Tibial nerve (tissue), 4 donors: ENCODE measurements around the gene AMPD3. TPM values are rescaled to one million over a fixed set of nuclear protein-coding genes. Genes with fewer than 3 reads are reported as not detected.

ENCODE experiments used
- DNase-seq, 2 donors: peaks; one replicate each; pipeline ENCODE4 v3.0.0-alpha.2; 2019; ENCODE audit warnings: low spot score in 2 of 2
- H3K27ac ChIP-seq, 4 donors: fragments of 200-600 bp; sonication (generic) in 3 of 4; one replicate each; pipeline ENCODE4 v1.5.1; 2017 to 2019; ENCODE audit warnings: mild to moderate bottlenecking in 1 of 4
- H3K27me3 ChIP-seq, 2 donors: fragments of 200-600 bp; sonication (generic) in 1 of 2; one replicate each; pipeline versions ENCODE4 v1.5.1 to v1.6.0; 2017 to 2019
- H3K36me3 ChIP-seq, 3 donors: fragments of 200-600 bp; sonication (generic); one replicate each; pipeline ENCODE4 v1.5.1; 2018 to 2019
- H3K4me1 ChIP-seq, 4 donors: fragments of 200-600 bp; sonication (generic) in 3 of 4; one replicate each; pipeline ENCODE4 v1.5.1; 2017 to 2019
- H3K4me3 ChIP-seq, 4 donors: fragments of 200-600 bp; sonication (generic) in 3 of 4; one replicate each; pipeline ENCODE4 v1.5.1; 2017 to 2019; ENCODE audit warnings: mild to moderate bottlenecking in 1 of 4, moderate library complexity in 1 of 4
- H3K9me3 ChIP-seq, 4 donors: fragments of 200-600 bp; sonication (generic) in 3 of 4; one replicate each; pipeline ENCODE4 v1.5.1; 2017 to 2019
- EP300 ChIP-seq, 2 donors: sonication (generic); formaldehyde crosslinking; IDR thresholded peaks; one replicate each; pipeline ENCODE4 v1.6.1; 2017; ENCODE audit warnings: antibody characterized with exemption in 2 of 2, mild to moderate bottlenecking in 1 of 2
- POLR2A ChIP-seq, 2 donors: fragments of 450-650 bp; IDR thresholded peaks; one replicate each; pipeline ENCODE4 v1.6.1; 2017; ENCODE audit warnings: antibody characterized with exemption in 2 of 2, mild to moderate bottlenecking in 2 of 2, moderate library complexity in 2 of 2
- WGBS, 2 donors: methylation state at CpG; one replicate each; pipeline ENCODE4 v1.1.5; 2018; 5-methylcytosine and 5-hydroxymethylcytosine counted together
- total RNA-seq, 4 donors: library from RNA; depleted of rRNA; stranded (reverse); fragments of >200 nt; gene quantifications; one replicate each; pipeline ENCODE4 v1.1.0, GENCODE V29; 2016
- TF ChIP-seq, protein P1 (sequence below), 5 experiments: fragments of 200-600 bp in 3 of 5; fragments of 450-650 bp in 2 of 5; sonication (generic) in 3 of 5; IDR thresholded peaks; one replicate each; pipeline ENCODE4 v1.5.1; 2016 to 2019; ENCODE audit warnings: antibody characterized with exemption in 5 of 5, mild to moderate bottlenecking in 3 of 5, moderate library complexity in 2 of 5

AMPD3 gene
- total RNA-seq, 4 donors from 2014 or later: 1.0 to 8.7 (median 3.7) TPM

DNA sequence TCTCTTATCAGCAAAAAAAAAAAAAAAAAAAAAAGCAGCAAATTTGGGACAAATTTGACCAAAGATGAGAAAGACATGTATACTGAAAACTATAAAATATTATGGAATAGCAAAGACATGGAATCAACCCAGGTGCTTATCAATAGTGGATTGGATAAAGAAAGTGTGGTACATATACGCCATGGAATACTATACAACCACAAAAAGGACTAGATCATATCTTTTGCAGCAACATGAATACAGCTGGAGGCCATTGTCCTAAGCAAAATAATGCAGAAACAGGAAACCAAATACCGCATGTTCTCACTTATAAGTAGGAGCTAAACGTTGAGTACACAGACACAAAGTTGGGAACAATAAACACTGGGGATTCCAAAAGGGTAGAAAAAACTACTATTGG, 87.7 kb downstream of the AMPD3 start:
- Histone ChIP-seq H3K36me3 (no peaks in the 10 kb centered on the region), H3K27ac (no peak overlapping the region), H3K4me1 (peaks cover 0 to 29% (median 7%) of the 10 kb centered on the region in 4 donors), H3K27me3 (no peaks in the 10 kb centered on the region), H3K4me3 (no peak overlapping the region), H3K9me3 (no peaks in the 10 kb centered on the region)
- TF ChIP-seq, protein P1, sequence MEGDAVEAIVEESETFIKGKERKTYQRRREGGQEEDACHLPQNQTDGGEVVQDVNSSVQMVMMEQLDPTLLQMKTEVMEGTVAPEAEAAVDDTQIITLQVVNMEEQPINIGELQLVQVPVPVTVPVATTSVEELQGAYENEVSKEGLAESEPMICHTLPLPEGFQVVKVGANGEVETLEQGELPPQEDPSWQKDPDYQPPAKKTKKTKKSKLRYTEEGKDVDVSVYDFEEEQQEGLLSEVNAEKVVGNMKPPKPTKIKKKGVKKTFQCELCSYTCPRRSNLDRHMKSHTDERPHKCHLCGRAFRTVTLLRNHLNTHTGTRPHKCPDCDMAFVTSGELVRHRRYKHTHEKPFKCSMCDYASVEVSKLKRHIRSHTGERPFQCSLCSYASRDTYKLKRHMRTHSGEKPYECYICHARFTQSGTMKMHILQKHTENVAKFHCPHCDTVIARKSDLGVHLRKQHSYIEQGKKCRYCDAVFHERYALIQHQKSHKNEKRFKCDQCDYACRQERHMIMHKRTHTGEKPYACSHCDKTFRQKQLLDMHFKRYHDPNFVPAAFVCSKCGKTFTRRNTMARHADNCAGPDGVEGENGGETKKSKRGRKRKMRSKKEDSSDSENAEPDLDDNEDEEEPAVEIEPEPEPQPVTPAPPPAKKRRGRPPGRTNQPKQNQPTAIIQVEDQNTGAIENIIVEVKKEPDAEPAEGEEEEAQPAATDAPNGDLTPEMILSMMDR (IDR thresholded peaks at IDR 0.05): no peak
- no peak for TF ChIP-seq POLR2A (IDR thresholded peaks at IDR 0.05)
- TF ChIP-seq EP300 (IDR thresholded peaks at IDR 0.05): no peak
- 94% methylated on average over 3 of the region's 3 CpGs for WGBS, 2 donors
- DNase-seq: no peak

DNA sequence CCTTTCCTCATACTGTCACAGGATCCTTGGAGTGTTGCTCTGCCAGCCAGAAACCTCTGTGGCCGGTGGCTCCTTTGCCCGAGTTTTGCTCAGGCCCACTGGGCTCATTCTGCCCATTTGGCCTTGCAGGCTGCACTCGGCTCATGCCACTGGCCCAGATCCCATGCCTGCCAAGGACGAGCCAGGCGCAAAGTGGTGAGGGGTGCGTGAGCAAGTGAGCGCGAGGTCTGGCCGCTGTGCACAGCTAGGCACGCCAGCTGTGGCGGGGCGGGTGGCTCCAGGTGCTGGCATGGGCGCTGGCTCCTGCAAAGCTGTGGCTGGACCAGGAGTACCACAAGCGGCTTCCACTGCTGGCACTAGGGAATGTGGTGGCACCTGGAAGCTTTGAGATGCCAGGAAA, 88.7 kb downstream of the AMPD3 start:
- Histone ChIP-seq H3K27me3 (no peaks in the 10 kb centered on the region), H3K4me1 (peaks cover 0 to 23% (median 7%) of the 10 kb centered on the region in 4 donors), H3K27ac (no peak overlapping the region), H3K9me3 (no peaks in the 10 kb centered on the region), H3K36me3 (no peaks in the 10 kb centered on the region), H3K4me3 (no peak overlapping the region)
- no peak for DNase-seq
- WGBS, 2 donors: 98% methylated on average over 11 to 14 of the region's 14 CpGs
- no peak for TF ChIP-seq EP300 (IDR thresholded peaks at IDR 0.05)
- no peak for TF ChIP-seq POLR2A (IDR thresholded peaks at IDR 0.05)
- TF ChIP-seq, protein P1 (IDR thresholded peaks at IDR 0.05): no peak

DNA sequence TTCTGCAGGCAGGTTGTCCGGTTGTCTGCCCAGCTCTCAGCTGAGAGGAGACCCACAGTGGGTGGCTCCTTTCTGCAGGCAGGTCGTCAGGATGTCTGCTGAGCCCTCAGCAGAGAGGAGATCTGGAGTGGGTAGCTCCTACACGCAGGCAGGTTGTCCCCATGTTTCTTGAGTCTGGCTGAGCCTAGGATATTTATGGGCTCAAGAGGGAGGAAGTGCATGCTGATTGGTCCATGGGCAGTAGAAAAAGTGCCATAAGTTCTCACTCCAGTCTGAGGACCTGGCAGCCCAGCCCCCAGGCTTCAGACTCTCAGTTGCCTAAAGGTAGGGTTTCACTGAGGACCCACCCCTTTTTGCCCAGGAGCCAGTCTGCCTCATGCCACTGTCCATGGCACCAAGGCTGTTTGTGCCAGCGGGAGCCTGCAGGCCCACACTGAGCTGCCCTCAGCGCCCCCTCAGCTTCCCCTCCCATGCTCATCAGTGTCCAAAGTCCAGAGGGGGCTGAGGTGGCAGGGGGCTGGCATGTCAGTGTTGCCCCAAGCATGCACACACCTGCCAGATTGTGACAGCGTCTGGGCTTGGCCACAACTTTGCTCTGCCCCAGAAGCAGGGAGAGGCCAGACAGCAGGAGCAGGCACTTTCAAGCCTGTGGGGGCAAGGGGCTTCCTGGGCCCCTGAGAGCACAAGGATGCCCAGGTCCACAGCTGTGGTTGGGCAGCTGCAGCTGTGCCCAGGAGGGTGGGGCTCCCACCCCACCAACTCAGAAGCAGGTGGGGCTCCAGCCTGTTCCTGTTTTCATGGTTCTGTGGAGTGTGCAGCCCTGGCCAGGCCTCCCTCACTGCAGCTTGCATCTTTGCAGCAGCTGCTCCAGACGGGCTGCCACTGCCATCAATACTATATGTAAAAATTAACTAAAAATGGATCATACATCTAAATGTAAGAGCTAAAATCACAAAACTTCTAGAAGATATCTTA, 89.7 kb downstream of the AMPD3 start:
- 75 to 85% methylated on average over 6 to 7 of the region's 7 CpGs for WGBS, 2 donors
- no peak overlapping the region for H3K4me3 ChIP-seq
- H3K4me1 ChIP-seq: peaks cover 0 to 13% (median 5%) of the 10 kb centered on the region in 4 donors
- H3K36me3 ChIP-seq: no peaks in the 10 kb centered on the region
- no peak overlapping the region for H3K27ac ChIP-seq
- no peaks in the 10 kb centered on the region for H3K27me3 ChIP-seq
- DNase-seq: no peak
- TF ChIP-seq POLR2A (IDR thresholded peaks at IDR 0.05) (no peak), EP300 (IDR thresholded peaks at IDR 0.05) (no peak)
- TF ChIP-seq, protein P1 (IDR thresholded peaks at IDR 0.05): no peak
- no peaks in the 10 kb centered on the region for H3K9me3 ChIP-seq

DNA sequence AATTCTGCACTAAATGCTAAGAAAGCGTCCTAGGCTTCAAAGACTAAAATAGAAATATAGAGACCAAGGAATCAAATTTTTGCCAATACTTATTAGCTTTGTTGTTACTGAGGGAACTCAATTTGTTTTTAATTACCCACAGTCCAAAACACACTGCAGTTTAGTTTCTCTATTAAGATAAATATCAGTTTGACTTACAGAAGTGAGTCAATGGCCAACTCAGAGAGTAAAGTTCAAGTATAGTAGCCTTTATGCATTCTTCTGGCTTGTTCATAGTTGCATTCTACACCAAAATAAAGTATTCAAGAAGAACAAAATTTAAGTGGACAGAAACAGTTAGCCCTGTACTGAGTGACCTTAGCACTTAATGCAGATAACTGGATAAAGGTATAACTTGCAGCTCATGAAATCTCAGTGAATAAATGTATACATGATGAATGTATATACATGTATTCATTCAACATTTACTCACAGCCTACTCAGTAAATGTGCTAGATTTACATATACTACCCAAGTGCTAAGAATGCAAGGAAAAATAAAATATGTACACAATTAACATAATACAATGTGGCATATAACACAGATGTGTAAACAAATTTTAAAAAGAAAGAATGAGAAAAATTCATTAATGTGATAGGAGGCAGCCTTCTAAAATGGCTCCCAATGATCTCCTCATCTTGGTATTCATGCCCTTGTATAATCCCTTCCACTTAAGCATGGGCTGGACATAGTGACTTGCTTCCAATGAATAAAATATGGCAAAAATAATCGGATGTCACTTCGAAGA, 95.6 kb downstream of the AMPD3 start:
- no peaks in the 10 kb centered on the region for H3K27me3 ChIP-seq
- no peak for DNase-seq
- no peaks in the 10 kb centered on the region for H3K36me3 ChIP-seq
- TF ChIP-seq POLR2A (IDR thresholded peaks at IDR 0.05) (no peak), EP300 (IDR thresholded peaks at IDR 0.05) (no peak)
- TF ChIP-seq, protein P1 (IDR thresholded peaks at IDR 0.05): no peak
- WGBS, 2 donors: 90 to 91% methylated on average over 3 of the region's 3 CpGs
- H3K4me3 ChIP-seq: no peak overlapping the region
- H3K27ac ChIP-seq: no peak overlapping the region
- no peaks in the 10 kb centered on the region for H3K4me1 ChIP-seq
- H3K9me3 ChIP-seq: peaks cover 0 to 10% (median 0%) of the 10 kb centered on the region in 4 donors

DNA sequence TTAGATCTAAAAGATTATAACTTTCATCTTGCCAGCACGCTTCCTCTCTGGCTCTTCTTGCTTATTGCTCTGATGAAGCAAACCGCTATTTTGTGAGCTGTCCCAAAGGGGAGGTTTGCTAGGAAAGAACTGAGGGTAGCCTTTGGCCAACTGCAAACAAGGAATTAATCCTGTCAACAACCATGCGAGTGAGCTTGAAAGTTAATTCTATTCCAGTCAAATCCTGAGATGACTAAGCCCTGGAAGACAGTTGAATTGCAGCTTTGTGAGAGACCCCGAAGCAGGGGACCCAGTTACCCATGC, 96.2 kb downstream of the AMPD3 start:
- Histone ChIP-seq H3K4me1 (no peaks in the 10 kb centered on the region), H3K9me3 (peaks cover 0 to 10% (median 0%) of the 10 kb centered on the region in 4 donors), H3K27me3 (no peaks in the 10 kb centered on the region), H3K27ac (no peak overlapping the region), H3K36me3 (no peaks in the 10 kb centered on the region), H3K4me3 (no peak overlapping the region)
- TF ChIP-seq EP300 (IDR thresholded peaks at IDR 0.05) (no peak), POLR2A (IDR thresholded peaks at IDR 0.05) (no peak)
- TF ChIP-seq, protein P1 (IDR thresholded peaks at IDR 0.05): no peak
- WGBS, 2 donors: 76 to 88% methylated on average over 4 of the region's 4 CpGs
- no peak for DNase-seq
